ENCODE results near the gene SLC25A22.

DNA sequence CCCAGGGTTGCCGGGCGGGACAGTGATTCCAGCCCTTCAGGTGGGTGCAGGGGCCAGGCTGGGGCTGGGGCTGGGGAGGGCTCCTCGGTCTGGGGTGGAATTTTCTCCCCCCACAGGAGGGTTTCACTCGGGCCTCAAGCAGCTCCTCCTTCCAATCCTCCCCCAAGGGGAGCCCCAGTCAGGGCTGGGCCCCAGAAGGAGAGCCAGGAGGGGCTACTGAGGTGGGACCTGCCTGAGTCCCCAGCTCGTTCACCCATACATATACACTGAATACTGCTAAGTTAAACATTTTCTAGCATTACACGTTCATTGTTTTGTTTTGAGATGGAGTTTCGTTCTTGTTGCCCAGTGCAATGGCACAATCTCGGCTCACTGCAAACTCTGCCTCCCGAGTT, 28.1 kb upstream of the SLC25A22 start:
- TF ChIP-seq POLR2AphosphoS5 (IDR thresholded peaks at IDR 0.05; ENCODE audit: low read depth), result no peak
- TF ChIP-seq, protein P1, sequence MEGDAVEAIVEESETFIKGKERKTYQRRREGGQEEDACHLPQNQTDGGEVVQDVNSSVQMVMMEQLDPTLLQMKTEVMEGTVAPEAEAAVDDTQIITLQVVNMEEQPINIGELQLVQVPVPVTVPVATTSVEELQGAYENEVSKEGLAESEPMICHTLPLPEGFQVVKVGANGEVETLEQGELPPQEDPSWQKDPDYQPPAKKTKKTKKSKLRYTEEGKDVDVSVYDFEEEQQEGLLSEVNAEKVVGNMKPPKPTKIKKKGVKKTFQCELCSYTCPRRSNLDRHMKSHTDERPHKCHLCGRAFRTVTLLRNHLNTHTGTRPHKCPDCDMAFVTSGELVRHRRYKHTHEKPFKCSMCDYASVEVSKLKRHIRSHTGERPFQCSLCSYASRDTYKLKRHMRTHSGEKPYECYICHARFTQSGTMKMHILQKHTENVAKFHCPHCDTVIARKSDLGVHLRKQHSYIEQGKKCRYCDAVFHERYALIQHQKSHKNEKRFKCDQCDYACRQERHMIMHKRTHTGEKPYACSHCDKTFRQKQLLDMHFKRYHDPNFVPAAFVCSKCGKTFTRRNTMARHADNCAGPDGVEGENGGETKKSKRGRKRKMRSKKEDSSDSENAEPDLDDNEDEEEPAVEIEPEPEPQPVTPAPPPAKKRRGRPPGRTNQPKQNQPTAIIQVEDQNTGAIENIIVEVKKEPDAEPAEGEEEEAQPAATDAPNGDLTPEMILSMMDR (IDR thresholded peaks at IDR 0.05; ENCODE audit: insufficient read depth, low read length), result no peak
- TF ChIP-seq, protein P2, sequence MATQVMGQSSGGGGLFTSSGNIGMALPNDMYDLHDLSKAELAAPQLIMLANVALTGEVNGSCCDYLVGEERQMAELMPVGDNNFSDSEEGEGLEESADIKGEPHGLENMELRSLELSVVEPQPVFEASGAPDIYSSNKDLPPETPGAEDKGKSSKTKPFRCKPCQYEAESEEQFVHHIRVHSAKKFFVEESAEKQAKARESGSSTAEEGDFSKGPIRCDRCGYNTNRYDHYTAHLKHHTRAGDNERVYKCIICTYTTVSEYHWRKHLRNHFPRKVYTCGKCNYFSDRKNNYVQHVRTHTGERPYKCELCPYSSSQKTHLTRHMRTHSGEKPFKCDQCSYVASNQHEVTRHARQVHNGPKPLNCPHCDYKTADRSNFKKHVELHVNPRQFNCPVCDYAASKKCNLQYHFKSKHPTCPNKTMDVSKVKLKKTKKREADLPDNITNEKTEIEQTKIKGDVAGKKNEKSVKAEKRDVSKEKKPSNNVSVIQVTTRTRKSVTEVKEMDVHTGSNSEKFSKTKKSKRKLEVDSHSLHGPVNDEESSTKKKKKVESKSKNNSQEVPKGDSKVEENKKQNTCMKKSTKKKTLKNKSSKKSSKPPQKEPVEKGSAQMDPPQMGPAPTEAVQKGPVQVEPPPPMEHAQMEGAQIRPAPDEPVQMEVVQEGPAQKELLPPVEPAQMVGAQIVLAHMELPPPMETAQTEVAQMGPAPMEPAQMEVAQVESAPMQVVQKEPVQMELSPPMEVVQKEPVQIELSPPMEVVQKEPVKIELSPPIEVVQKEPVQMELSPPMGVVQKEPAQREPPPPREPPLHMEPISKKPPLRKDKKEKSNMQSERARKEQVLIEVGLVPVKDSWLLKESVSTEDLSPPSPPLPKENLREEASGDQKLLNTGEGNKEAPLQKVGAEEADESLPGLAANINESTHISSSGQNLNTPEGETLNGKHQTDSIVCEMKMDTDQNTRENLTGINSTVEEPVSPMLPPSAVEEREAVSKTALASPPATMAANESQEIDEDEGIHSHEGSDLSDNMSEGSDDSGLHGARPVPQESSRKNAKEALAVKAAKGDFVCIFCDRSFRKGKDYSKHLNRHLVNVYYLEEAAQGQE (IDR thresholded peaks at IDR 0.05; ENCODE audit: insufficient replicate concordance, low read depth), result no peak
